ENCODE measurements around the gene ASGR1.

GRCh38 chr17:7203391-7203790 is 24.2 kb upstream of the ASGR1 start:
- TF ChIP-seq, protein P1, sequence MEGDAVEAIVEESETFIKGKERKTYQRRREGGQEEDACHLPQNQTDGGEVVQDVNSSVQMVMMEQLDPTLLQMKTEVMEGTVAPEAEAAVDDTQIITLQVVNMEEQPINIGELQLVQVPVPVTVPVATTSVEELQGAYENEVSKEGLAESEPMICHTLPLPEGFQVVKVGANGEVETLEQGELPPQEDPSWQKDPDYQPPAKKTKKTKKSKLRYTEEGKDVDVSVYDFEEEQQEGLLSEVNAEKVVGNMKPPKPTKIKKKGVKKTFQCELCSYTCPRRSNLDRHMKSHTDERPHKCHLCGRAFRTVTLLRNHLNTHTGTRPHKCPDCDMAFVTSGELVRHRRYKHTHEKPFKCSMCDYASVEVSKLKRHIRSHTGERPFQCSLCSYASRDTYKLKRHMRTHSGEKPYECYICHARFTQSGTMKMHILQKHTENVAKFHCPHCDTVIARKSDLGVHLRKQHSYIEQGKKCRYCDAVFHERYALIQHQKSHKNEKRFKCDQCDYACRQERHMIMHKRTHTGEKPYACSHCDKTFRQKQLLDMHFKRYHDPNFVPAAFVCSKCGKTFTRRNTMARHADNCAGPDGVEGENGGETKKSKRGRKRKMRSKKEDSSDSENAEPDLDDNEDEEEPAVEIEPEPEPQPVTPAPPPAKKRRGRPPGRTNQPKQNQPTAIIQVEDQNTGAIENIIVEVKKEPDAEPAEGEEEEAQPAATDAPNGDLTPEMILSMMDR (conservative IDR thresholded peaks at IDR 0.05), result no peak
- TF ChIP-seq EZH2 (IDR thresholded peaks at IDR 0.05; ENCODE audit: low read depth), result no peak
